K562 (cell line): ENCODE data around the gene NLE1. TPM values are rescaled to one million over a fixed set of nuclear protein-coding genes. Genes with fewer than 3 reads are reported as not detected.
A peak's percentile ranks its signal among the peaks of the same experiment; 100 is the strongest.

ENCODE experiments used
- CBX2 ChIP-seq: fragments of 200-600 bp; sonication (generic); IDR thresholded peaks from one replicate; pipeline ENCODE4 v1.6.1; 2012; ENCODE audit warnings: mild to moderate bottlenecking, low read length, inconsistent platforms; ENCODE audit not compliant: insufficient read depth, poor library complexity, severe bottlenecking
- KLF1 ChIP-seq: fragments of 450-650 bp; IDR thresholded peaks from 2 replicates; pipeline ENCODE4 v1.6.1; 2016; ENCODE audit warnings: missing genetic modification characterization, missing compliant biosample characterization
- MYNN ChIP-seq, 2 experiments: sonication (generic); formaldehyde crosslinking in 1 of 2; IDR thresholded peaks; 2 replicates each; pipeline versions ENCODE4 v1.5.0 to v1.6.1; 2016 to 2020; ENCODE audit warnings: antibody characterized with exemption in 1 of 2, missing genetic modification reagents in 1 of 2
- POLR2A ChIP-seq: fragments of 450-650 bp; conservative IDR thresholded peaks from 2 replicates; pipeline ENCODE4 v1.6.1; 2016
- RBM22 ChIP-seq: fragments of 200-400 bp; formaldehyde crosslinking; IDR thresholded peaks from 2 replicates; pipeline ENCODE4 v1.6.1; 2018; ENCODE audit warnings: low read length, low read depth; ENCODE audit not compliant: poor library complexity, severe bottlenecking
- REST ChIP-seq, 2 experiments: fragments of 450-650 bp; formaldehyde crosslinking in 1 of 2; IDR thresholded peaks; 2 replicates each; pipeline versions ENCODE4 v1.4.0 to v1.6.1; 2014 to 2020; ENCODE audit warnings: mild to moderate bottlenecking in 2 of 2, borderline replicate concordance in 1 of 2, low read depth in 1 of 2
- ZMIZ1 ChIP-seq, 2 experiments: fragments of 150-350 bp in 1 of 2; IDR thresholded peaks; 2 replicates each; pipeline ENCODE4 v1.6.1; 2012 to 2016; ENCODE audit warnings: low read depth in 2 of 2, low read length in 2 of 2, mild to moderate bottlenecking in 1 of 2, moderate library complexity in 1 of 2
- ZNF121 ChIP-seq: sonication (generic); formaldehyde crosslinking; conservative IDR thresholded peaks from 2 replicates; pipeline ENCODE4 v1.8.0; 2022; ENCODE audit warnings: missing genetic modification reagents
- ZNF668 ChIP-seq: fragments of 250-450 bp; sonication (Bioruptor Pico); IDR thresholded peaks from 2 replicates; pipeline ENCODE4 v1.8.0; 2022; ENCODE audit warnings: mild to moderate bottlenecking, inconsistent platforms
- polyA plus RNA-seq, 8 experiments: library from polyadenylated mRNA; depleted of rRNA in 4 of 8; stranded (reverse) in 5 of 8; unstranded in 3 of 8; fragments of >200 nt; fragmentation: Nextera tagmentation in 2 of 8; fragmentation: Illumina TruSeq in 1 of 8; extraction: Ambion mirVana in 2 of 8; extraction: Trizol in 1 of 8; gene quantifications; 2 replicates each; pipeline versions ENCODE4 v1.2.1 to v1.2.3, GENCODE V29; 2011 to 2014; ENCODE audit warnings: inconsistent platforms in 1 of 8, missing spikeins in 1 of 8
- total RNA-seq, 7 experiments: library from RNA; depleted of rRNA in 6 of 7; stranded (reverse); fragments of >200 nt in 6 of 7; fragmentation: Illumina TruSeq in 2 of 7; extraction: Trizol in 2 of 7; gene quantifications; 2 replicates each; pipeline versions ENCODE4 v1.2.1 to v1.2.3, GENCODE V29; 2011 to 2021; ENCODE audit warnings: low replicate concordance in 1 of 7
- TF ChIP-seq, protein P1 (sequence below): IDR thresholded peaks from 3 replicates; pipeline ENCODE4 v1.6.1; 2011; ENCODE audit warnings: borderline replicate concordance, mild to moderate bottlenecking; ENCODE audit not compliant: insufficient read length, insufficient read depth

NLE1 gene
- total and polyA plus RNA-seq, 9 of the 15 experiments (the other 6 are each of a cell fraction or from before 2014, with no cell fraction given): 3.8 to 69.0 (median 29.4) TPM

GRCh38 chr17:35141681-35142466, at the start of gene NLE1 (continued):
- TF ChIP-seq ZMIZ1 (IDR thresholded peaks at IDR 0.05; ENCODE audit: low read depth in 2 of 2, low read length in 2 of 2): peak in 1 of 2 experiments; percentile 64; a peak in 1 of 4 replicates
- no peak for TF ChIP-seq ZNF121 (CRISPR knock-in tag)
- TF ChIP-seq KLF1 (tag): peak; percentile 64; the same call in 1 of the 2 replicates
- TF ChIP-seq REST (IDR thresholded peaks at IDR 0.05; ENCODE audit: borderline replicate concordance): peak; percentile 19; the same call in 1 of the 2 replicates
- TF ChIP-seq REST (CRISPR knock-in tag; IDR thresholded peaks at IDR 0.05; ENCODE audit: low read depth): no peak
- no peak for TF ChIP-seq RBM22
- TF ChIP-seq ZNF668 (CRISPR knock-in tag): no peak
- TF ChIP-seq, protein P1, sequence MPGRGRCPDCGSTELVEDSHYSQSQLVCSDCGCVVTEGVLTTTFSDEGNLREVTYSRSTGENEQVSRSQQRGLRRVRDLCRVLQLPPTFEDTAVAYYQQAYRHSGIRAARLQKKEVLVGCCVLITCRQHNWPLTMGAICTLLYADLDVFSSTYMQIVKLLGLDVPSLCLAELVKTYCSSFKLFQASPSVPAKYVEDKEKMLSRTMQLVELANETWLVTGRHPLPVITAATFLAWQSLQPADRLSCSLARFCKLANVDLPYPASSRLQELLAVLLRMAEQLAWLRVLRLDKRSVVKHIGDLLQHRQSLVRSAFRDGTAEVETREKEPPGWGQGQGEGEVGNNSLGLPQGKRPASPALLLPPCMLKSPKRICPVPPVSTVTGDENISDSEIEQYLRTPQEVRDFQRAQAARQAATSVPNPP: no peak
- peak; percentile 84 for TF ChIP-seq POLR2A
- TF ChIP-seq MYNN (IDR thresholded peaks at IDR 0.05): no peak
- no peak for TF ChIP-seq MYNN (CRISPR knock-in tag; IDR thresholded peaks at IDR 0.05)
- no peak for TF ChIP-seq CBX2
